Heart left ventricle (tissue), 13 donors: ENCODE data around the gene VWA5B1.

ENCODE experiments used
- CTCF ChIP-seq, 12 donors: fragments of 200-600 bp; sonication (generic) in 4 of 12; IDR thresholded peaks; one replicate each; pipeline versions ENCODE4 v1.5.0 to v1.8.0; 2018 to 2022; ENCODE audit warnings: antibody characterized with exemption in 12 of 12, mild to moderate bottlenecking in 5 of 12
- POLR2A ChIP-seq, 2 donors: fragments of 450-650 bp; IDR thresholded peaks; one replicate each; pipeline ENCODE4 v1.6.1; 2017; ENCODE audit warnings: antibody characterized with exemption in 2 of 2, mild to moderate bottlenecking in 2 of 2, moderate library complexity in 2 of 2
- donor health status: ischemic (EF 13 %, LVEDD 7.1; RV severe dilation, severe dysfunction).
- donor health status: DM: no; HTN: yes; CAD: no.
- donor health status: DM: no; HTN: no; CAD: no.
- donor health status: ischemic (EF 25% LVEDD 6.9; RV normal size, moderate dysfunction).
- donor health status: ischemic (EF 25% LVEDD 5.7; RV mildly dilated, moderate dysfunction).
- donor health status: ischemic (EF 35%, LVEDD 5.7; RV mildly dilated, moderate dysfunction).
- donor health status: nonischemic (EF 11% LVEDD 7.7; RV severe dilation, severe dysfunction).
- donor health status: DM: yes; HTN: yes; CAD: no.
- donor health status: PGD.
- donor health status: ischemic (EF 29% LVEDD 5.4; RV normal size, mild dysfunction).
- donor health status: nonischemic (EF 23%, LVEDD 6.1; RV moderate dilation, normal function).

- TF ChIP-seq CTCF (IDR thresholded peaks at IDR 0.05) (no peak), POLR2A (IDR thresholded peaks at IDR 0.05) (no peak)
These were observed 46.9 kb downstream of the VWA5B1 start for GRCh38 chr1:20337581-20337980.
